Glutamatergic neuron (in vitro differentiated cells): ENCODE measurements around the gene MYO1E. TPM values are rescaled to one million over a fixed set of nuclear protein-coding genes. Genes with fewer than 3 reads are reported as not detected.

ENCODE experiments used
- DNase-seq: peaks from one replicate; pipeline ENCODE4 v3.0.0; 2022
- H3K27ac Mint-ChIP-seq: one replicate; pipeline ENCODE4 v1.8.0; 2020; ENCODE audit warnings: mild to moderate bottlenecking, mixed read lengths, inconsistent platforms; ENCODE audit not compliant: unreplicated experiment
- H3K27me3 Mint-ChIP-seq: one replicate; pipeline ENCODE4 v1.8.0; 2020; ENCODE audit warnings: mild to moderate bottlenecking, moderate library complexity, mixed read lengths, inconsistent platforms; ENCODE audit not compliant: unreplicated experiment
- H3K36me3 Mint-ChIP-seq: one replicate; pipeline ENCODE4 v1.8.0; 2020; ENCODE audit warnings: mild to moderate bottlenecking, mixed read lengths, inconsistent platforms; ENCODE audit not compliant: unreplicated experiment
- H3K4me1 Mint-ChIP-seq: one replicate; pipeline ENCODE4 v1.8.0; 2020; ENCODE audit warnings: mild to moderate bottlenecking, low read depth, mixed read lengths, inconsistent platforms; ENCODE audit not compliant: unreplicated experiment
- H3K4me3 Mint-ChIP-seq: one replicate; pipeline ENCODE4 v1.8.0; 2020; ENCODE audit warnings: mild to moderate bottlenecking, mixed read lengths, inconsistent platforms; ENCODE audit not compliant: unreplicated experiment
- H3K9me3 Mint-ChIP-seq: one replicate; pipeline ENCODE4 v1.8.0; 2020; ENCODE audit warnings: mild to moderate bottlenecking, moderate library complexity, mixed read lengths, inconsistent platforms; ENCODE audit not compliant: unreplicated experiment
- CTCF ChIP-seq: fragments of 200-600 bp; sonication (generic); IDR thresholded peaks from one replicate; pipeline ENCODE4 v1.5.0; 2021; ENCODE audit not compliant: partially characterized antibody, unreplicated experiment
- total RNA-seq: library from RNA; stranded (reverse); fragmentation: NEBNext Ultra II Directional; extraction: Animal tissue kit (Norgen Biotek cat#: 25700); gene quantifications from one replicate; pipeline ENCODE4 v1.2.1, GENCODE V29; 2021; ENCODE audit not compliant: unreplicated experiment

The MYO1E gene
- total RNA-seq, 1 donor from 2014 or later = 7.9 TPM

- peaks cover 1% of the 10 kb centered on the region for H3K9me3 Mint-ChIP-seq
- no peak overlapping the region for H3K4me3 Mint-ChIP-seq
- DNase-seq = no peak
- H3K4me1 Mint-ChIP-seq = no peaks in the 10 kb centered on the region
- no peaks in the 10 kb centered on the region for H3K27me3 Mint-ChIP-seq
- no peak for TF ChIP-seq CTCF
- no peak overlapping the region for H3K27ac Mint-ChIP-seq
- H3K36me3 Mint-ChIP-seq = no peaks in the 10 kb centered on the region
Observed at GRCh38 chr15:59245559-59245958, 127.1 kb downstream of the MYO1E start.

- H3K9me3 Mint-ChIP-seq = peaks cover 1% of the 10 kb centered on the region
- no peak for DNase-seq
- H3K4me1 Mint-ChIP-seq = peaks cover 5% of the 10 kb centered on the region
- no peak for TF ChIP-seq CTCF
- no peak overlapping the region for H3K27ac Mint-ChIP-seq
- H3K4me3 Mint-ChIP-seq = no peak overlapping the region
- no peaks in the 10 kb centered on the region for H3K27me3 Mint-ChIP-seq
- no peaks in the 10 kb centered on the region for H3K36me3 Mint-ChIP-seq
Observed at GRCh38 chr15:59244337-59244736, 128.3 kb downstream of the MYO1E start.

- Mint-ChIP-seq H3K9me3 (peaks cover 1% of the 10 kb centered on the region), H3K36me3 (no peaks in the 10 kb centered on the region), H3K4me3 (no peak overlapping the region), H3K27ac (no peak overlapping the region), H3K4me1 (peaks cover 5% of the 10 kb centered on the region), H3K27me3 (no peaks in the 10 kb centered on the region)
- DNase-seq = no peak
- TF ChIP-seq CTCF = no peak
Observed at GRCh38 chr15:59243622-59244021, 129.0 kb downstream of the MYO1E start.

- Mint-ChIP-seq H3K9me3 (peaks cover 1% of the 10 kb centered on the region), H3K36me3 (no peaks in the 10 kb centered on the region), H3K27ac (no peak overlapping the region), H3K27me3 (no peaks in the 10 kb centered on the region), H3K4me3 (no peak overlapping the region), H3K4me1 (peaks cover 5% of the 10 kb centered on the region)
- no peak for TF ChIP-seq CTCF
- no peak for DNase-seq
Observed at GRCh38 chr15:59242649-59243048, 130.0 kb downstream of the MYO1E start.

- H3K36me3 Mint-ChIP-seq = no peaks in the 10 kb centered on the region
- H3K4me3 Mint-ChIP-seq = no peak overlapping the region
- no peak for DNase-seq
- TF ChIP-seq CTCF = no peak
- H3K27me3 Mint-ChIP-seq = peaks cover 1% of the 10 kb centered on the region
- H3K27ac Mint-ChIP-seq = no peak overlapping the region
- peaks cover 5% of the 10 kb centered on the region for H3K4me1 Mint-ChIP-seq
- H3K9me3 Mint-ChIP-seq = no peaks in the 10 kb centered on the region
Observed at GRCh38 chr15:59240036-59240435, 132.6 kb downstream of the MYO1E start.
